Uterus (tissue), 2 donors: ENCODE data around the gene ULBP3.

Experiments used
- CTCF ChIP-seq, 4 experiments: fragments of 200-600 bp in 2 of 4; fragments of 450-650 bp in 2 of 4; sonication (generic) in 2 of 4; IDR thresholded peaks; one replicate each; pipeline ENCODE4 v1.5.1; 2016 to 2019; ENCODE audit warnings: antibody characterized with exemption in 4 of 4, mild to moderate bottlenecking in 2 of 4, moderate library complexity in 1 of 4
- POLR2A ChIP-seq, 2 donors: fragments of 450-650 bp; IDR thresholded peaks; one replicate each; pipeline ENCODE4 v1.6.1; 2016; ENCODE audit warnings: antibody characterized with exemption in 2 of 2, mild to moderate bottlenecking in 1 of 2, moderate library complexity in 1 of 2

- TF ChIP-seq CTCF (IDR thresholded peaks at IDR 0.05) = no peak
- TF ChIP-seq POLR2A (IDR thresholded peaks at IDR 0.05) = no peak
Observed at GRCh38 chr6:150030611-150031010, 38.3 kb downstream of the ULBP3 start.
